Activated CD8-positive, alpha-beta memory T cell treated with anti-CD3 and anti-CD28 coated beads for 48 hours (primary cell): ENCODE measurements around the gene TIMM44.

Experiments used
- DNase-seq, 3 experiments: peaks; one replicate each; pipeline ENCODE4 v3.0.0-alpha.2; 2020; ENCODE audit warnings: low read depth in 2 of 3, low spot score in 2 of 3

TIMM44 gene

DNA sequence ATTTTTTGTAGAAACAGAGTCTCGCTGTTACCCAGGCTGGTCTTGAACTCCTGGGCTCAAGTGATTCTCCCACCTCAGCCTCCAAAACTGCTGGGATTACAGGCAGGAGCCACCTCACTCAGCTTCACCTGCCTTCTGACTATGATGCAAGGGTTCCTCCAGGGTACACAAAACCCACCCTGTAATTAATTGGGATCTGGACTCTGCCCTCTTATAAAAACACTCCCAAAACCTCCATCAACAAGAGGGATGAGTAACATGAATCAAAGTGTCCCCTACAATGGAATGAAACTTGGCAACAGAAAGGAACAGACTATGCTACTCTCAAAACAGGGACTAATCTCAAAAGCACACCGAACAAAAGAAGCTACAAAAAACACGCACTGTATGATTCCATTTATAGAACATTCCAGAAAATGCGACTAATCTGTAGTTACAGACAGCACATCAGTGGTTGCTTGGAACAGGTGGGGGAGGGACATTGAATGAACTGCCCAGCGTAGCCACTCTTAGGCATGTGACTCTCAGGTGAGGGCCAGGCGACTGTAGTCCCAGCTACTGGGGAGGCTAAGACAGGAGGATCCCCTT lies 66.1 kb downstream of the TIMM44 start:
- no peak for DNase-seq
